IPS-20b (cell line): ENCODE measurements around the gene OPN1SW.
A peak's percentile ranks its signal among the peaks of the same experiment; 100 is the strongest.

ENCODE experiments used
- H3K27ac ChIP-seq: one replicate; pipeline ENCODE4 v1.5.1; 2013; ENCODE audit warnings: low read length
- H3K27me3 ChIP-seq: 2 replicates; pipeline ENCODE4 v1.6.1; 2013; ENCODE audit warnings: mild to moderate bottlenecking, low read length, inconsistent platforms; ENCODE audit not compliant: insufficient read depth
- H3K36me3 ChIP-seq: 2 replicates; pipeline ENCODE4 v1.6.1; 2013; ENCODE audit warnings: low read depth, mild to moderate bottlenecking, inconsistent platforms, low read length, moderate library complexity; ENCODE audit not compliant: insufficient read depth
- H3K4me1 ChIP-seq: 2 replicates; pipeline ENCODE4 v1.6.1; 2013; ENCODE audit warnings: mild to moderate bottlenecking, control low read depth, inconsistent platforms, low read length, moderate library complexity; ENCODE audit not compliant: insufficient read depth
- H3K4me3 ChIP-seq: 2 replicates; pipeline ENCODE4 v1.5.1; 2013; ENCODE audit warnings: mild to moderate bottlenecking, low read length, inconsistent platforms
- H3K9ac ChIP-seq: 2 replicates; pipeline ENCODE4 v1.6.1; 2013; ENCODE audit warnings: low read depth, mild to moderate bottlenecking, inconsistent platforms, low read length, moderate library complexity
- H3K9me3 ChIP-seq: 2 replicates; pipeline ENCODE4 v1.6.1; 2013; ENCODE audit warnings: mild to moderate bottlenecking, low read depth, low read length, inconsistent platforms; ENCODE audit not compliant: insufficient read depth

The OPN1SW gene

DNA sequence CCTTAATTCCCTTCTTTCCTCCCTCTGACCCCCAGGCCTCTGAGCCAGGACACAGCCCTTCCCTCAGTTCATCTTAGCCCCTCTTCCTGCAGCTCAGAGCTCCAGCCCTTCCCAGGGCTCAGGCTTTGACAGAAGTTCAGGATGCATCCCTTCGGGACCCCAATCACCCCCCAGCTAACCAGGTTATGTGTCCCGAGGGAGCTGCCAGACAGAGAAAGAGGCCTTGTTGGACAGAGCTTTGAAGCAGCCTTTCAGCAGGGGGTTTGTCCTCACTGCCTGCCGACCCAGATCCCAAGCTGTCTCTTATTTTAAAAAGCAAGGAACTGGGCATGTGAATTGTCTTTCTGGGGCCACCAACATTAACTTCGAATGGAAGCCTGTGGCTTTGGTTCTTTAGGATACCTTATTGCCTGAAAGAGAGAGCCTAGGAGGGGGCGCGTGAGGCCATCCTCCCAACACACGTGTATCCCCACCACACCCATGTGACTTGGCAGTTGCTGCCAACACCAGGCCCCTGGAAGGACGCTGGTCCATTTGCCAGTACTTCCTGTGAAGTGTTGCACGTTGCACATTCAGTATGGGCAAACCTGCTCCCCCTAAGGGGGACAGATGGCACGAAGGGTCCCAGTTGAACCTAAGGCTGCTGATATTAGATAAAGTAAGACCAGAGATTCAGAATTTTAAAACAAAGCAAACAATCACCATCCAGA, 17.0 kb upstream of the OPN1SW start:
- peak overlapping the region; percentile 92 for H3K4me3 ChIP-seq
- H3K27me3 ChIP-seq = peaks cover 18% of the 10 kb centered on the region; the same call in 1 of the 2 replicates

DNA sequence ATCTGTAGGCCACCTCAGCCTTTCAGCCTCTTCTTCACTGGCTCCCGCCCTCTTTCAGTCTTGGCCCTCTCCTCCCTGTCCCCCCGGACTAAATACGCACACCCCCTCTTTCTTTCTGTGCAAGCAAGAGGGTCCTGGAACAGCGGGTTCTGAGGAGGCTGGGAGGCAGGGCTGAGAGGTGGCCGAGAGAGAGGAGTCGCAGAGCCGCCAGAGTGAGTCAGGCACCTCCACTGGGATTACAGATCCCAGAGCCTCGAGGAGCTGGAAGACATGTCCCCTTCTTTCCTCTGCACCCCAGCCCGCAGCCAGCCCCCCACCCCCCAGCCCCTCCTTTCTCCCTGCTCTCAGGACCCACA, 16.4 kb upstream of the OPN1SW start:
- Histone ChIP-seq H3K9ac (peak overlapping the region; percentile 77; the same call in 1 of the 2 replicates), H3K27me3 (peaks cover 18% of the 10 kb centered on the region; the same call in 1 of the 2 replicates), H3K9me3 (no peaks in the 10 kb centered on the region), H3K4me1 (peaks cover 15% of the 10 kb centered on the region), H3K4me3 (peak overlapping the region; percentile 92), H3K27ac (no peak overlapping the region), H3K36me3 (peaks cover 26% of the 10 kb centered on the region)

More for the DNA sequence above, 17.0 kb upstream of the OPN1SW start:
- peak overlapping the region; percentile 43; the same call in 1 of the 2 replicates for H3K9ac ChIP-seq
- H3K4me1 ChIP-seq = peaks cover 15% of the 10 kb centered on the region
- H3K9me3 ChIP-seq = no peaks in the 10 kb centered on the region
- no peak overlapping the region for H3K27ac ChIP-seq
- H3K36me3 ChIP-seq = peaks cover 33% of the 10 kb centered on the region

DNA sequence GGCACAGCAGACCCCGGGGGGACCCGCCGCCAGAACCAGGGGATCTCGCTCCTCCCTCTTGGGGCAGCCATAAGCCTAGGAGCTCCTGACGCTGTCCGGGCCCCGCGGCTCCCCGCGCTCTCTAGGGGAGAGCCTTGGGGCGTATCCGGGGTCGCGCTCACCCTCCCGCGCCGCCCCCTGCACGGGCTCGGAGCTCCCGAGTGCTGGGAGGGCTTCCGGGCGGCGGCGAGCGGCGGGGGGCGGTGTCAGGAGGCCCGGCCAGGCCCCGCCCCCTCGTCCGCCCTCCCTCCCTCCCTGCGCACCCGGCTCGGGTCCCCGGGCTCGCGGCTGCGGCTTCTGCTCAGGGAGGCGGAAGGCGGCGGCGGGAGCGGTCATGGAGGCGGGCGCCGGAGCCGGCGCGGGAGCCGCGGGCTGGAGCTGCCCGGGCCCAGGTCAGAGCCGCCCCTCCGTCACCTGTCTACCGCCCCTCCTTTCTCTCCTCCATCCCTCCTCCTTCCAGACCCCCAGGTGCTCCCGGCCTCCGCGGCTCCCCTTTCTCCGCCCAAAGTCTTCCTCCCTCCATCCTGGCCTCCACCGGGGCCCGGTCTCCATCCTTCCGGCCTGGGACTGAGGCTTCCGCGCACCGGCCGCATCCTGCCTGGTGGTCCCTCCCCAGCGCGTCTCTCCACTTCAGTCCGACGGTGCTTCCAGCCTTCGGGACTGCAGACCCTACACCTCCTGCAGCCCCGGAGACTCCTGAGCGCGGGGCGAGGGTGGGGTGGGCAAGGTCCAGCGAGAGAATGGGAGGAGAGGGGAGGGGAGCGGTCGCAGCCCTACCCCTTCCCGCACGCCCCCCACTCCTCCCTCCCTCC, 15.8 kb upstream of the OPN1SW start, which contains the start of gene CCDC136:
Gene CCDC136, plus strand, starts transcription at position 848 of the 851 bp plus-strand sequence. CDS start 444 bp downstream, outside the sequence.
- Histone ChIP-seq H3K27ac (no peak within 1 kb of the TSS), H3K9me3 (no peaks in the 10 kb centered on the region), H3K27me3 (peaks cover 18% of the 10 kb centered on the region; the same call in 1 of the 2 replicates), H3K9ac (peak within 1 kb of the TSS; percentile 77; the same call in 1 of the 2 replicates), H3K36me3 (peaks cover 25% of the 10 kb centered on the region), H3K4me1 (peaks cover 15% of the 10 kb centered on the region), H3K4me3 (peak within 1 kb of the TSS; percentile 92)

DNA sequence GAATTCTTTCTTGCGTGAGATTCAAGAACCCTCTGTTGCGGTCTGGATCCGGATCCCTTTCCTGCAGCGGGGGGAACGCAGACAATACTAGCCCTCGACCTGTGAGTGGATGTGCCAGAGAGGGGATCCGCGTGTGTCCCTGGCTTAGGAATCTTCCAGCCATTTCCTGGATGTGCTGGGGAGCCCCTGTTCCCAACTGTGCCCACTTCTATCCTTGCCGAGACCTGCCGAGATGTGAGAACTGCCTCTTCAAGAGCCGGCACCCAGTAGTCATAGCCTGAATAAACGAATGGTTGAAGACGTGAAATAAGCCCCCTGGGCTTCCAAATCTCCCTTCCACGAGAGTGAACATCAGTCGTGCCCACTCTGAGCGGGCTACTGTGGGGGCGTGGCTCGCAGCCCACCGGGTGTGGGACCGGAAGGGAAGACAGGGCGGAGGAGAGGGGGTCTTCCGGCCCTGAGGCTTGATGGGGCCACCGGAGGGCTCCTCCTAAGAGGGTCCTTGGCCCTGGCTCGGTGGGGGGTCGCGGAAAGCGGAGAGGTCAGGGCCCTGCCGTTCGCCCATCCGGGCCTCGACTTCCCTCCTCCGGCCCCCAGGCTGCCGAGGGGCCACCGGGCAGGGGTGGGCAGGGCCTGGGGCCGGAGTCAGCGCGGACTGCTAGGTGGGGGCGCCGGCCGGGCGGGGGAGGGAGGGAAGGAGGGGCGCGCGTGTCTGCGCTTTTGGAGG, 14.9 kb upstream of the OPN1SW start:
- H3K4me1 ChIP-seq = peaks cover 15% of the 10 kb centered on the region
- H3K36me3 ChIP-seq = peaks cover 16% of the 10 kb centered on the region
- no peak overlapping the region for H3K27ac ChIP-seq
- peak overlapping the region; percentile 65; the same call in 1 of the 2 replicates for H3K9ac ChIP-seq
- H3K4me3 ChIP-seq = peak overlapping the region; percentile 92
- H3K27me3 ChIP-seq = peaks cover 18% of the 10 kb centered on the region; the same call in 1 of the 2 replicates
- H3K9me3 ChIP-seq = no peaks in the 10 kb centered on the region

DNA sequence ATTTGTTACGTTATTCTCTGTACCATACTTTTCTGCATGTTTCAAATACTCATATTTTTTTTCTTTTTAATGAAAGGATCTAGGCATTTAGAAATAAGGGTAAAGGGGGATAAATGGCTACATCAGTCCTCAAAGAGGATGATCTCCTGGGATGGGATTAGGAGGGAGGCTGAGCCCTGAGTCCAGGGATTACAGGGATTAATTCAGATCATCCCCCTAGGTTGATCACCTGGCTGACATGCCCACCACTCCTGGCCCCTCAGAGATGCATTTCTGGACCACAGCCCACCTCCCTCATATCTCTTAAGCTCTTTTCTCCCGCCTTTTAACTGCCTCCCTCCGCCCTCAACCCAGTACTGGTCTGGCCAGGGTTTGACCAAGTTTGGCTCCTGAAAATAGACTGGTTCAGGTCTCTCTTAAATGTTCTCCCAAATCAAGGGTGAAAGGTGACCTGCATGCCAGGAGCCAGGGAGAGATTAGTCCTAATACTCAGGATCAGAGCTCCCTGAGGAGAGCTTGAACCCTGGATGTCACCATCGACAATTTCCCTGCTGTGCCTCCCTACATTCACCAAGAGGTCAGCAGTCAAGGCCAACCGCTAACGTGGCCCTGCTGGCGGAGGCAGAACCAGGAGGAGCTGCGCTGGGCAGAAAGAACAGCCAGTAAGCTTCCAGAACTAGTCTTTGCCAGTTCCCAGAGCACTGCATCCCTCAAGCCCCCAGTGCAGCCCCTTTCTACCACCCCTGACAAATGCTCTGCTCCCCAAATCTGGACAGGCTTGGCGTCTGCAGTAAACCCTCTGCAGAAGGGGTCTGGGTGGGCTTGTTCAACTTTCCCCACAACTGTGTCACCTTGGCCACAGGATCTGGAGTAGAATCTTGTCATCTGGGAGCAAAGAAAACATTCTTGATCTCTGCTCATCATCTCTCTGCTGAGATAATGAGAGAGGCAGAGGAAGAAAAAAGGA, 13.1 kb upstream of the OPN1SW start:
- Histone ChIP-seq H3K4me3 (no peak overlapping the region), H3K9ac (no peak overlapping the region)

DNA sequence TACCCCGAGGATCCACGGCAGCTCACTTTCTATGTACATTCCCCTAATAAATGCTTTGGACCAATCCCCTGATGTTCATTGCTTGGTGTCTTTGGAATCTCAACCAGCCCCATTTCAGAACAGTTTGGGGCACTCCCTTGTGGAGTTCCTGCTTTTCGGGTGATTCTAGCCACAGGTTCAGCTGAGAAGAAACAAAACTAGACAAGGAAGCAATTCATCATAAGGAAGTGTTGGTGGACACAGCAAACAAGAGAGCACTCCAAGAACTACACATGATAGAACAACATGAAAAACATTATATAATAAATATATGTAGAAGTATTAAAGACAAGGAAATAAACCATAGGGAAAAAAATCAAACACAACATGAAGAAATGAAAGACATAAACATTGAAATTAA, 10.1 kb upstream of the OPN1SW start:
- H3K9me3 ChIP-seq = no peaks in the 10 kb centered on the region
- H3K36me3 ChIP-seq = no peaks in the 10 kb centered on the region
- peaks cover 12% of the 10 kb centered on the region; the same call in 1 of the 2 replicates for H3K27me3 ChIP-seq
- no peak overlapping the region for H3K4me3 ChIP-seq
- H3K27ac ChIP-seq = no peak overlapping the region
- no peaks in the 10 kb centered on the region for H3K4me1 ChIP-seq
- no peak overlapping the region for H3K9ac ChIP-seq

More for the DNA sequence above, 13.1 kb upstream of the OPN1SW start:
- H3K36me3 ChIP-seq = no peaks in the 10 kb centered on the region
- H3K27ac ChIP-seq = no peak overlapping the region
- peaks cover 10% of the 10 kb centered on the region for H3K4me1 ChIP-seq
- peaks cover 18% of the 10 kb centered on the region; the same call in 1 of the 2 replicates for H3K27me3 ChIP-seq
- no peaks in the 10 kb centered on the region for H3K9me3 ChIP-seq

DNA sequence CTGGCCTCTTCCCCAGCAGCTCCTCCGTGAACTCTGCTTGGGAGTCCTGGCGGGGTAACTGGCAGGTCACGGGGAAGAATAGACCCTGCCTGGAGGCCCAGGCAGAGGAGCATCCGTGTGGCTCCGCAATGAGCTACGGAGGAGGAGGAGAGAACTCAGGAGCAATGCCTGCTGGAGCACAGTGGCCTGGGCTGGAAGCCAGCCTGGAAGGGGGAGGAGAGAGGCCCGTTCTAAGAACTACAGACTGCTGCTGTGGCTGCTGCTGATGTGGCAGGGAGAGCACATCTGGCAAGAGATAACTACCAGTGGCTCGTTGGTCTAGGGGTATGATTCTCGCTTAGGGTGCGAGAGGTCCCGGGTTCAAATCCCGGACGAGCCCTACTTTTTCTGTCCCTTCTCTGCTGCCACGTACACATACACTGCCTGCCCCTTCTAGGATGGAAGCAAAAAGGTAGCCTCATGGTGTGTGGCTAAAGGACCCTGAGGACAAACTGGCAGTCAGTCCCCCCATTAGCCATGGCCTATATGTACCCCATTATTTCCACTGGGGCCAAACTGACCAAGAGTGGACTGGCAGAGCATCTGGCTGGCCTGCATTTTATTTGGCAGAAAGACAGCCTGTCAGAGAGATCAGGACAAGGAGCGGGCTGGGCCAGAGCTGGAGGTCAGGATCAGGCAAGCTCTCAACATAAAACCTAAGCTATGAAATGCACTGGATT, 7.7 kb upstream of the OPN1SW start:
- H3K4me1 ChIP-seq = no peaks in the 10 kb centered on the region
- H3K9ac ChIP-seq = peak overlapping the region; percentile 51
- no peaks in the 10 kb centered on the region for H3K27me3 ChIP-seq
- no peaks in the 10 kb centered on the region for H3K36me3 ChIP-seq
- H3K4me3 ChIP-seq = peak overlapping the region; percentile 73
- no peaks in the 10 kb centered on the region for H3K9me3 ChIP-seq
- no peak overlapping the region for H3K27ac ChIP-seq

DNA sequence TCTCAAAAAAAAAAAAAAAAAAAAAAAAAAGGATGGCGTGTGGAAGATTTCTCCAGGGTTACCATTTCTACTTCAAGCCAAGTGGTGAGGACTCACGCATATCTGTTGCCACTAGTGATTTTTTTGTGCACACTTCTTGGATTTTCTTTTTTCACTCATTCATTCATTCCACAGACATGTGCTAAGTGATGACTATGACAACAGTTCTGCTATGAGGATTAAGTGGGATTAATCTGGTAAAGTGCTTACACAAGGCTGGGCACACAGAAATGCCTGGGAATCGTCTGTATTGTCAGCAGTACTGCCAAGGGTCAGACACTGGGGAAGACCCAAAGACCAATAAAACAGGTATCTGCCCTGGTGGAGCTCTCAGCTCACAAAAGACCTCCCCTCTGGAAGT, 6.3 kb upstream of the OPN1SW start:
- no peak overlapping the region for H3K4me3 ChIP-seq

DNA sequence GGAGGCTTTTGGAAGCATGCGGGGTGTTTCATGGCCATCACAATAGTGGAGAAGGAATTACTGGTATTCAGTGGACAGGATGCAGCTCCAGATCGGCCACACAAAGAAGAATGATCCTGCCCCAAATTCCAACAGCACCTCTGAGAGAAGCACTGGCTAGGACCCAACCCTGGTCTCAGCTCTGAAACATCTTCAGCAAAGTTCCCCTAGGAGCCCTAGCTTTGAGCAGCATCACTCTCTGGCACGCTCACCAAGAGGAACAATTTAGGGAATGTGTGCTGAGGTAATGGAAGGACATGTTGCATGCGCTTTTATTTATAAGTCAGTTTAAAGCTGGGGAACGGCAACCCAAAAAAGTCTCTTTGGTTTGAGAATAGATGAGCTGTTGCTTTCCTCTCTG, 5.5 kb upstream of the OPN1SW start:
- H3K9me3 ChIP-seq = peaks cover 11% of the 10 kb centered on the region; the same call in 1 of the 2 replicates
- H3K4me1 ChIP-seq = no peaks in the 10 kb centered on the region
- no peaks in the 10 kb centered on the region for H3K36me3 ChIP-seq
- H3K27me3 ChIP-seq = no peaks in the 10 kb centered on the region
- no peak overlapping the region for H3K27ac ChIP-seq
- no peak overlapping the region for H3K4me3 ChIP-seq
- H3K9ac ChIP-seq = no peak overlapping the region

More for the DNA sequence above, 6.3 kb upstream of the OPN1SW start:
- Histone ChIP-seq H3K4me1 (no peaks in the 10 kb centered on the region), H3K9me3 (peaks cover 11% of the 10 kb centered on the region; the same call in 1 of the 2 replicates), H3K27me3 (no peaks in the 10 kb centered on the region), H3K27ac (no peak overlapping the region), H3K36me3 (no peaks in the 10 kb centered on the region), H3K9ac (no peak overlapping the region)

DNA sequence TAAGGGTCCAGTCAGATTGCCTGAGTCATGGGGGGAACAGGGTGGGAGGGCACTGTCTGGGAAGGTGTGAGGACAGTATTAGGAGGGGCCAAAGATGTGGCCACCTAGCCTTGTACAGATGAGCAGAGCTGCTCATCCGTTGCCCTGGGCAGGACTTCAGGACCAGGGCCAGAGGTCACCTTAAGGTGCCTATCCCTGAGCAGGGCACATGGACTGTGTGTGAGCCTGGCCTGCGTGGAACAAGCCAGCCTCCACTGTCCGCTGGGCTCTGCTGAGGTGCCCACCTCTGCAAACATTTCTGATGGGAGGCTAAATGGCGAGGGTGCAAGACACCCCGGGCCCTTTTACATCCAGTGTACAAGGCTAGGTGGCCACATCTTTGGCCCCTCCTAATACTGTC, 3.4 kb upstream of the OPN1SW start:
- Histone ChIP-seq H3K36me3 (no peaks in the 10 kb centered on the region), H3K9ac (no peak overlapping the region), H3K27me3 (no peaks in the 10 kb centered on the region), H3K4me1 (no peaks in the 10 kb centered on the region), H3K4me3 (no peak overlapping the region), H3K27ac (no peak overlapping the region), H3K9me3 (peaks cover 11% of the 10 kb centered on the region; the same call in 1 of the 2 replicates)
